Urothelium cell line (cell line): ENCODE results near the gene BAK1.
"Not testable (repeated sequence)": the region's sequence is repeated elsewhere in the genome, so short reads cannot be mapped to it uniquely, and the experiment has no call there.

Experiments
- DNase-seq: peaks from one replicate; pipeline ENCODE4 v3.0.0; 2011; ENCODE audit warnings: low spot score, mixed read lengths
- FAIRE-seq: peaks from 2 replicates; lab custom pipeline; 2011; peaks lifted over from hg19 to GRCh38; lab: Jason Lieb, UNC

BAK1 gene

GRCh38 chr6:33557376-33557775 lies 22.7 kb downstream of the BAK1 start:
- DNase-seq (no peak), FAIRE-seq (no peak)

GRCh38 chr6:33552883-33553282 lies 27.2 kb downstream of the BAK1 start:
- FAIRE-seq: not testable (repeated sequence)

GRCh38 chr6:33552252-33552651 lies 27.8 kb downstream of the BAK1 start:
- no peak for FAIRE-seq
- no peak for DNase-seq

More at GRCh38 chr6:33552883-33553282, 27.2 kb downstream of the BAK1 start:
- not testable (repeated sequence) for DNase-seq

- DNase-seq (no peak), FAIRE-seq (no peak)
These were observed 28.5 kb downstream of the BAK1 start for GRCh38 chr6:33551538-33551937.

- DNase-seq (no peak), FAIRE-seq (no peak)
These were observed 30.2 kb downstream of the BAK1 start for GRCh38 chr6:33549896-33550295.

- DNase-seq: no peak
- FAIRE-seq: no peak
These were observed 30.9 kb downstream of the BAK1 start for GRCh38 chr6:33549196-33549595.

GRCh38 chr6:33547499-33547898 lies 32.6 kb downstream of the BAK1 start:
- DNase-seq (no peak), FAIRE-seq (no peak)

GRCh38 chr6:33546766-33547165 lies 33.3 kb downstream of the BAK1 start:
- DNase-seq (no peak), FAIRE-seq (no peak)

GRCh38 chr6:33545292-33545691 lies 34.8 kb downstream of the BAK1 start:
- FAIRE-seq, DNase-seq: not testable (repeated sequence)

- no peak for DNase-seq
These were observed 37.0 kb downstream of the BAK1 start for GRCh38 chr6:33543116-33543515.

GRCh38 chr6:33540768-33541167 lies 39.3 kb downstream of the BAK1 start:
- no peak for FAIRE-seq
- no peak for DNase-seq

More at GRCh38 chr6:33543116-33543515, 37.0 kb downstream of the BAK1 start:
- no peak for FAIRE-seq

GRCh38 chr6:33534702-33535101 lies 45.4 kb downstream of the BAK1 start:
- no peak for FAIRE-seq

GRCh38 chr6:33533163-33533869 lies 46.8 kb downstream of the BAK1 start:
- DNase-seq, FAIRE-seq: not testable (repeated sequence)

More at GRCh38 chr6:33534702-33535101, 45.4 kb downstream of the BAK1 start:
- DNase-seq: no peak

GRCh38 chr6:33532431-33532830 lies 47.6 kb downstream of the BAK1 start:
- FAIRE-seq, DNase-seq: not testable (repeated sequence)

GRCh38 chr6:33530617-33531016 lies 49.5 kb downstream of the BAK1 start:
- FAIRE-seq: not testable (repeated sequence)

More at GRCh38 chr6:33530617-33531016, 49.5 kb downstream of the BAK1 start:
- DNase-seq: not testable (repeated sequence)
